Left lung (tissue), 10 donors: ENCODE results near the gene ELAVL1. TPM values are rescaled to one million over a fixed set of nuclear protein-coding genes. Genes with fewer than 3 reads are reported as not detected.
"Not testable (repeated sequence)": the region's sequence is repeated elsewhere in the genome, so short reads cannot be mapped to it uniquely, and the experiment has no call there.

Experiments used
- ATAC-seq: fragments of 200-7000 bp; cut with Tn5 transposase; one replicate; pipeline ENCODE4 v1.9.1; 2020; ENCODE audit warnings: moderate library complexity
- DNase-seq, 4 donors: peaks; one replicate each; pipeline ENCODE4 v3.0.0-alpha.2; 2013 to 2020
- H3K27ac ChIP-seq, 2 donors: fragments of 200-600 bp; sonication (generic) in 1 of 2; one replicate each; pipeline versions ENCODE4 v1.5.0 to v1.8.0; 2020 to 2021
- H3K27me3 ChIP-seq, 2 donors: fragments of 200-600 bp; sonication (generic) in 1 of 2; one replicate each; pipeline versions ENCODE4 v1.5.0 to v1.8.0; 2020 to 2021
- H3K36me3 ChIP-seq, 2 donors: fragments of 200-600 bp; sonication (generic) in 1 of 2; one replicate each; pipeline versions ENCODE4 v1.5.0 to v1.8.0; 2020 to 2021
- H3K4me1 ChIP-seq, 2 donors: fragments of 200-600 bp; one replicate each; pipeline ENCODE4 v1.8.0; 2021
- H3K4me3 ChIP-seq, 2 donors: fragments of 200-600 bp; sonication (generic) in 1 of 2; one replicate each; pipeline versions ENCODE4 v1.5.0 to v1.8.0; 2020 to 2021; ENCODE audit warnings: mild to moderate bottlenecking in 1 of 2
- H3K9me3 ChIP-seq, 2 donors: fragments of 200-600 bp; sonication (generic) in 1 of 2; one replicate each; pipeline versions ENCODE4 v1.5.0 to v1.8.0; 2020 to 2021
- intact Hi-C, 2 donors: fragments of 100-400 bp; cut with DNase I; formaldehyde crosslinking; loops; one replicate each; pipeline versions ENCODE4 v1.11.2 to v1.14.2; 2022
- polyA plus RNA-seq, 6 donors: library from polyadenylated mRNA; unstranded; fragments of 120-200 nt; gene quantifications; one replicate each; pipeline ENCODE4 v1.2.1, GENCODE V29; 2013; ENCODE audit not compliant: insufficient read length in 6 of 6
- total RNA-seq, 2 donors: library from RNA; stranded (reverse); fragmentation: NEBNext Ultra II Directional; extraction: Animal tissue kit (Norgen Biotek cat#: 25700); gene quantifications; one replicate each; pipeline ENCODE4 v1.2.1, GENCODE V29; 2021
- TF ChIP-seq, protein P1 (sequence below), 2 donors: fragments of 200-600 bp; sonication (generic) in 1 of 2; IDR thresholded peaks; one replicate each; pipeline versions ENCODE4 v1.5.0 to v1.8.0; 2021; ENCODE audit warnings: antibody characterized with exemption in 2 of 2
- donor health status: DM: no; HTN: yes; CAD: no.
- donor health status: DM: no; HTN: no; CAD: no.

Gene ELAVL1
- total and polyA plus RNA-seq, 8 donors, result 64.3 to 76.0 (median 71.2) TPM

DNA sequence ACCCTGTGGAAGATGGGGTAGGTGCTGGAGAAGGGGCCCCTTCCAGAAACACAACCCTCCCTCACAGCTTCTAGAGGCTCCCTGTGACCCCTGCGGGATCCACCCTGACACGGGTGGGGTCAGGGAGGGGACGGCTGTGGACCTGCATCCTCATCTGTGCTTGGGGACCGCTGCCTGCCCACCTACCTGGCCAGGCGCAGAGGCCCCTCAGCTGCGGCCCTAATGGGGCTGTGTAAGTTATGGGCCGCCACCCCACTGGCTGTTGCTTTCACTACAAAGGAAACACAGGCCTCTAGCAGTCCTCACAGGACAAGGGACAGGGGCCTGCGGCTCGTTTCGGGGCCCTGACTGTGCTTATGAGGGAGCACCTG, 72.5 kb downstream of the ELAVL1 start:
- intact Hi-C loops, result no loop called here
- Histone ChIP-seq H3K27ac (no peak overlapping the region), H3K36me3 (peaks cover 0 to 83% of the 10 kb centered on the region in 2 donors)

DNA sequence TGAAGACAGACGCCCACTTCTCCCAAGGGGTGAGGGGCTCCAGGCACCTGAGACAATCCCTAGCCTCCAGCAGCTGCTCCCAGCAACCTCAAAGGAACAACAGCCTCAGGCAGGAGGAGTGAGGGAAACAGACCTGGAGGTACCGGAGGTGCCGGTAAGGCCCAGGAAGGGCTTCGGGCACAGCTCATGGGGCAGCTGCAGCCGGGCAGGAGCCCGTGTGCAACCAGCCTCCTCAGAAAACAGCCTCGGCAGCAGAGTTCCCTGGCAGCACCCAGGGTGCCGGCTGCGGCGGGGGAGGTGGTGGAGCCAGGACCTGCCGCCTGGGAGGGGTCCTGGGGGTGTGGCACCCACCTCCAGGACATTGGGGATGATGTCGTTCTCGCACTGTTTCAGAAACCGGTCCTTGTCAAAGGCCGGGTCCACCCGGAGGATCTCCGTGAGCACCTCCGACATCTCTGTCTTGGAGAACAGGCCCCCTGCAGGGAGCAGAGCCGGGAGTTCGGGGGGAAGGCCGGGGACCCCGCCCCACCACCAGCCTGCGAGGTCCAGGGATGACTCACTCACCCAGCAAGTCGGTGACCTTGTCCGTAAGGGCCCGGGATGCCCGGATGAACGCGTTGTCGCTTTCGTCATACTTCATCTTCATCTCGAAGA, 73.0 kb downstream of the ELAVL1 start:
- ATAC-seq (no peak), DNase-seq (peak in 2 of 4 donors; percentile 26 to 60)
- Histone ChIP-seq H3K36me3 (peaks cover 0 to 83% of the 10 kb centered on the region in 2 donors), H3K27me3 (no peaks in the 10 kb centered on the region), H3K4me1 (no peaks in the 10 kb centered on the region), H3K4me3 (no peak overlapping the region), H3K9me3 (no peaks in the 10 kb centered on the region), H3K27ac (no peak overlapping the region)
- intact Hi-C loops, result no loop called here
- TF ChIP-seq, protein P1, sequence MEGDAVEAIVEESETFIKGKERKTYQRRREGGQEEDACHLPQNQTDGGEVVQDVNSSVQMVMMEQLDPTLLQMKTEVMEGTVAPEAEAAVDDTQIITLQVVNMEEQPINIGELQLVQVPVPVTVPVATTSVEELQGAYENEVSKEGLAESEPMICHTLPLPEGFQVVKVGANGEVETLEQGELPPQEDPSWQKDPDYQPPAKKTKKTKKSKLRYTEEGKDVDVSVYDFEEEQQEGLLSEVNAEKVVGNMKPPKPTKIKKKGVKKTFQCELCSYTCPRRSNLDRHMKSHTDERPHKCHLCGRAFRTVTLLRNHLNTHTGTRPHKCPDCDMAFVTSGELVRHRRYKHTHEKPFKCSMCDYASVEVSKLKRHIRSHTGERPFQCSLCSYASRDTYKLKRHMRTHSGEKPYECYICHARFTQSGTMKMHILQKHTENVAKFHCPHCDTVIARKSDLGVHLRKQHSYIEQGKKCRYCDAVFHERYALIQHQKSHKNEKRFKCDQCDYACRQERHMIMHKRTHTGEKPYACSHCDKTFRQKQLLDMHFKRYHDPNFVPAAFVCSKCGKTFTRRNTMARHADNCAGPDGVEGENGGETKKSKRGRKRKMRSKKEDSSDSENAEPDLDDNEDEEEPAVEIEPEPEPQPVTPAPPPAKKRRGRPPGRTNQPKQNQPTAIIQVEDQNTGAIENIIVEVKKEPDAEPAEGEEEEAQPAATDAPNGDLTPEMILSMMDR (IDR thresholded peaks at IDR 0.05), result no peak

More for the DNA sequence above, 72.5 kb downstream of the ELAVL1 start:
- TF ChIP-seq, protein P1 (IDR thresholded peaks at IDR 0.05), result no peak
- H3K4me1 ChIP-seq, result no peaks in the 10 kb centered on the region
- no peaks in the 10 kb centered on the region for H3K9me3 ChIP-seq
- DNase-seq (peak in 1 of 4 donors; percentile 53), ATAC-seq (no peak)
- no peak overlapping the region for H3K4me3 ChIP-seq
- H3K27me3 ChIP-seq, result no peaks in the 10 kb centered on the region

DNA sequence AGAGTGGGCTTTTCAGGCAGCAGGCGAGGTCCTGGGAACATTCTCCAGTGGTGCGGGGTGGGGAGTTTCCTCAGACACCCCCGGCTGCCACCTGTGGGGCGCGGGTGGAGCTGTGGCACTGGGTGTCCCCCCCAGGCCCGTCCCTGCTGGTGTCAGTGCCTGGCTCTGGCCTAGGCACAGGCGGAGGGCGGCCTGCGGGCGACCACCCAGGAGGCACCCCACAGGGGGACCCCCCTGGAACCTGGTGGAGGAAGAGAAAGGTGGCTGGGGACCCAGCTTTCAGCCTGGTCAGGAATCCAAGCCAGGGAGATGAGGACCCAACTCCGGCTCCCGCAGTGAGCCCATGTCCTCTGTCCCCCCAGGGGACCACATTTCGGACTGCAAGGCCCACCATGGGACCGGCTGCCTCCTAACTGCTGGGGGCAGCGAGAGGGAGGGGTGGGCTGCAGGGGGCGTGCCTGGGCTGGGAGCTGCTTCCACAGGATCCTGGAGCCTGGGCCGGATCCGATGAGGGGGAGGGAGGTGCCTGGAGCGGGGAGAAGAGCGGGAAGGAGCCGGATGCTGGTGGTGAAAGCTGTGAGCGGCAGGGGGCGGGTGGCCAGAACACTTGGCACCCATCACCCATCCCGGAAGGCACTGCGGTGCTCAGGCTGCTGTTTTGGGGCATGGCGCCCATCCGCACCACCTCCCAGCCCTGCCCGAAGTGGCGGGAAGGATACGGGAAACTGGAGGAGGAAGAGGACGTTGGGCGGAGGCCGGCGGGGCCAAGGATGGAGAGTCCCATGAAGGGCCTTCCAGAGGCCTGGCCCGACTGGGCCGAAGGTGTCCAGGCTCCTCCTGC, 74.0 kb downstream of the ELAVL1 start:
- Histone ChIP-seq H3K27me3 (no peaks in the 10 kb centered on the region), H3K4me1 (peaks cover 0 to 5% of the 10 kb centered on the region in 2 donors), H3K27ac (no peak overlapping the region), H3K4me3 (no peak overlapping the region), H3K9me3 (no peaks in the 10 kb centered on the region), H3K36me3 (peaks cover 0 to 78% of the 10 kb centered on the region in 2 donors)
- peak in 2 of 4 donors; percentile 31 to 77 for DNase-seq
- ATAC-seq, result no peak
- intact Hi-C loops, result no loop called here
- TF ChIP-seq, protein P1 (IDR thresholded peaks at IDR 0.05), result no peak

DNA sequence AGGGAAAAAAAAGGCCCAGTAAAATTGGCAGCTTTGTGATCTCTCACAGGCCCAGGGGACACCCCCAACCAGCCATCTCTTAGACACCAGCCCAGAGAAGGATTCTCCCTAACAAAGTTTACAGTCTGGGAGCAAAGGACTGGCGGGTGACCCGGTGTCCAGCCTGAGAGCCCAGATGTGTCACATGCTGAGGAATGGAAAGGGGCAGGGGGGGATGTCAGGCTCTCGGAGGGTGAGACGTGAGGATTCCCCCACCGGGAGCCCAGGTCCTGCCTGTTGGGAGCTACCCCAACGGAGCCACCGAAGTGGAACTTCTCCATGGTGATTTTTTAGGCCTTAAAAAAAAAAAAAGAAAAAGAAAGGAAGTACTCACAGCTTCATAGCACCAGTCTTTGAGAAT, 74.7 kb downstream of the ELAVL1 start:
- ATAC-seq (no peak), DNase-seq (peak in 2 of 4 donors; percentile 30 to 33)
- Histone ChIP-seq H3K9me3 (no peaks in the 10 kb centered on the region), H3K27ac (no peak overlapping the region), H3K27me3 (peaks cover 0 to under 1% of the 10 kb centered on the region in 2 donors), H3K4me1 (peaks cover 0 to 9% of the 10 kb centered on the region in 2 donors), H3K36me3 (peaks cover 0 to 71% of the 10 kb centered on the region in 2 donors), H3K4me3 (no peak overlapping the region)
- intact Hi-C loops, result no loop called here
- TF ChIP-seq, protein P1 (IDR thresholded peaks at IDR 0.05), result no peak

DNA sequence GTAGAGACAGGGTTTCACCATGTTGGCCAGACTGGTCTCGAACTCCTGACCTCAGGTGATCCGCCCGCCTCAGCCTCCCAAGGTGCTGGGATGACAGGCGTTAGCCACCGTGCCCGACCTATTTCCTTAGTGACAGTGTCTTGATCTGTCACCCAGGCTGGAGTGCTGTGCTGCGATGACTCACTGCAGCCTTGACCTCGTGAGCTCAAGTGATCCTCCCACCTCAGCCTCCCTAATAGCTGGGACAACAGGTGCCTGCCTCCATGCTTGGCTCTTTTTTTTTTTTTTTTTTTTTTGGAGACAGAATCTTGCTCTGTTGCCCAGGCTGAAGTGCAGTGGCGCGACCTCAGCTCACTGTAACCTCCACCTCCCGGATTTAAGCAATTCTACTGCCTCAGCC, 75.4 kb downstream of the ELAVL1 start:
- H3K27me3 ChIP-seq, ATAC-seq, intact Hi-C loops, H3K27ac ChIP-seq, H3K9me3 ChIP-seq, H3K4me3 ChIP-seq: not testable (repeated sequence)
- peaks cover 3 to 17% of the 10 kb centered on the region in 2 donors for H3K4me1 ChIP-seq
- H3K36me3 ChIP-seq, result peaks cover 0 to 64% of the 10 kb centered on the region in 2 donors
- DNase-seq, result peak in 1 of 4 donors; percentile 27
